HepG2 (cell line): ENCODE results near the gene FAM156A. TPM values are rescaled to one million over a fixed set of nuclear protein-coding genes. Genes with fewer than 3 reads are reported as not detected.

Experiments used
- CEBPG ChIP-seq: IDR thresholded peaks from 2 replicates; pipeline ENCODE4 v1.6.1; 2016
- GATAD1 ChIP-seq: IDR thresholded peaks from 2 replicates; pipeline ENCODE4 v1.6.1; 2016; ENCODE audit warnings: missing genetic modification reagents, missing compliant biosample characterization
- ZMYM2 ChIP-seq: sonication (generic); formaldehyde crosslinking; IDR thresholded peaks from 2 replicates; pipeline ENCODE4 v1.8.0; 2022; ENCODE audit warnings: mild to moderate bottlenecking, missing genetic modification reagents
- ZNF605 ChIP-seq: sonication (generic); formaldehyde crosslinking; IDR thresholded peaks from 2 replicates; pipeline ENCODE4 v1.8.0; 2022; ENCODE audit warnings: mild to moderate bottlenecking, missing genetic modification reagents
- ZSCAN25 ChIP-seq: sonication (generic); formaldehyde crosslinking; IDR thresholded peaks from 2 replicates; pipeline ENCODE4 v1.8.0; 2022; ENCODE audit warnings: mild to moderate bottlenecking, missing genetic modification reagents
- polyA plus RNA-seq, 8 experiments: library from polyadenylated mRNA; depleted of rRNA in 3 of 8; stranded (reverse) in 7 of 8; unstranded in 1 of 8; fragments of >200 nt; fragmentation: Illumina TruSeq in 4 of 8; extraction: Trizol in 4 of 8; gene quantifications; 2 replicates each; pipeline versions ENCODE4 v1.2.1 to v1.2.3, GENCODE V29; 2011 to 2016; ENCODE audit warnings: low read depth in 4 of 8, missing spikeins in 1 of 8, mixed read lengths in 1 of 8; ENCODE audit not compliant: insufficient read depth in 1 of 8
- total RNA-seq, 5 experiments: library from RNA; depleted of rRNA; stranded (reverse); fragments of >200 nt; fragmentation: Illumina TruSeq; extraction: Trizol; gene quantifications; 2 replicates each; pipeline ENCODE4 v1.2.3, GENCODE V29; 2016; ENCODE audit warnings: low read depth in 1 of 5
- TF ChIP-seq, protein P1 (sequence below): sonication (generic); formaldehyde crosslinking; IDR thresholded peaks from 2 replicates; pipeline ENCODE4 v1.4.0; 2020; ENCODE audit warnings: mild to moderate bottlenecking, missing genetic modification reagents, borderline replicate concordance
- TF ChIP-seq, protein P2 (sequence below): IDR thresholded peaks from 2 replicates; pipeline ENCODE4 v1.6.1; 2016
- TF ChIP-seq, protein P3 (sequence below): sonication (generic); formaldehyde crosslinking; IDR thresholded peaks from 2 replicates; pipeline ENCODE4 v1.4.0; 2020; ENCODE audit warnings: missing genetic modification reagents, borderline replicate concordance
- TF ChIP-seq, protein P4 (sequence below): sonication (generic); formaldehyde crosslinking; conservative IDR thresholded peaks from 2 replicates; pipeline ENCODE4 v1.4.0; 2020; ENCODE audit warnings: mild to moderate bottlenecking, missing genetic modification reagents, moderate library complexity
- TF ChIP-seq, protein P5 (sequence below): IDR thresholded peaks from 2 replicates; pipeline ENCODE4 v1.6.1; 2016; ENCODE audit warnings: missing compliant biosample characterization, missing genetic modification reagents, borderline replicate concordance
- TF ChIP-seq, protein P6 (sequence below): sonication (generic); formaldehyde crosslinking; IDR thresholded peaks from 2 replicates; pipeline ENCODE4 v1.9.0; 2021; ENCODE audit warnings: missing genetic modification reagents, mild to moderate bottlenecking, borderline replicate concordance

FAM156A gene
- total and polyA plus RNA-seq, 2 of the 13 experiments (the other 11 are each of a cell fraction or from before 2014, with no cell fraction given), result 15.4 to 53.8 TPM

DNA sequence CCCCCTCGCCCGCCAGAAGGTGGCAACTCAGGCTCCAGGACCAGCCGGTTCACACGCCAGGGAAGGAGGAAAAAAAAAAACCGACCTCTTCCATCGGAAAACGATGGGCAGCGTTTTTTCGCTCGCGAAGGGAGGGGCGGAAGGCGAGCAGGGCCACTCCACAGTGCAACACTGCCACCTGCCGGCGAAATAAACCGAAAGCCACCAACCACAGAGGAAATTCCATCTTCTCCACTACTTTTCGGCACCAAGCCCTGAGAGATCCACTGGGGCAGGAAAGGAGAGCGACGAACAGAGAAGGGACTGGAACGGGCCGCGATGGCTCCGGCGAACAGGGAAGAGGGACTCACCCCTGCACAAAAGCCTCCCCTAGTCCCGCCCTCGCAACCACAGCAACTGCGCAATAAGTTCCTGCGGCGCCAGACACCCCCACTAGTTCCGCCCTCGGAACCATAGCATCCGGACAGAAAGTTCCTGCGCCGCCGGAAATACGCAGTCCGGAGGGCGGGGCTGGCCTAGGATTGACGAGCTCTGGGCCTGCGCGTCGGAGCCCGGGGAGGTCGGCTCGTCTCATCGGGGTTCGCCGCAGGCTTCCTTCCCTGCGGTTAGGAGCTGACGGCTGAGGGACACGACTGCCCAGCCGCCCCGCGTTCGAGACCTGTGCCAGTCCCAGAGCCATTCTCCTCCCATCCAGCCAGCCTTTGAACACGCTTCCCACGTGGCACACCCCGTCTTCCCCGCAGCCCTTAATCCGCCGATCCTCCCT lies 23.4 kb downstream of the FAM156A start (continued):
- TF ChIP-seq, protein P1, sequence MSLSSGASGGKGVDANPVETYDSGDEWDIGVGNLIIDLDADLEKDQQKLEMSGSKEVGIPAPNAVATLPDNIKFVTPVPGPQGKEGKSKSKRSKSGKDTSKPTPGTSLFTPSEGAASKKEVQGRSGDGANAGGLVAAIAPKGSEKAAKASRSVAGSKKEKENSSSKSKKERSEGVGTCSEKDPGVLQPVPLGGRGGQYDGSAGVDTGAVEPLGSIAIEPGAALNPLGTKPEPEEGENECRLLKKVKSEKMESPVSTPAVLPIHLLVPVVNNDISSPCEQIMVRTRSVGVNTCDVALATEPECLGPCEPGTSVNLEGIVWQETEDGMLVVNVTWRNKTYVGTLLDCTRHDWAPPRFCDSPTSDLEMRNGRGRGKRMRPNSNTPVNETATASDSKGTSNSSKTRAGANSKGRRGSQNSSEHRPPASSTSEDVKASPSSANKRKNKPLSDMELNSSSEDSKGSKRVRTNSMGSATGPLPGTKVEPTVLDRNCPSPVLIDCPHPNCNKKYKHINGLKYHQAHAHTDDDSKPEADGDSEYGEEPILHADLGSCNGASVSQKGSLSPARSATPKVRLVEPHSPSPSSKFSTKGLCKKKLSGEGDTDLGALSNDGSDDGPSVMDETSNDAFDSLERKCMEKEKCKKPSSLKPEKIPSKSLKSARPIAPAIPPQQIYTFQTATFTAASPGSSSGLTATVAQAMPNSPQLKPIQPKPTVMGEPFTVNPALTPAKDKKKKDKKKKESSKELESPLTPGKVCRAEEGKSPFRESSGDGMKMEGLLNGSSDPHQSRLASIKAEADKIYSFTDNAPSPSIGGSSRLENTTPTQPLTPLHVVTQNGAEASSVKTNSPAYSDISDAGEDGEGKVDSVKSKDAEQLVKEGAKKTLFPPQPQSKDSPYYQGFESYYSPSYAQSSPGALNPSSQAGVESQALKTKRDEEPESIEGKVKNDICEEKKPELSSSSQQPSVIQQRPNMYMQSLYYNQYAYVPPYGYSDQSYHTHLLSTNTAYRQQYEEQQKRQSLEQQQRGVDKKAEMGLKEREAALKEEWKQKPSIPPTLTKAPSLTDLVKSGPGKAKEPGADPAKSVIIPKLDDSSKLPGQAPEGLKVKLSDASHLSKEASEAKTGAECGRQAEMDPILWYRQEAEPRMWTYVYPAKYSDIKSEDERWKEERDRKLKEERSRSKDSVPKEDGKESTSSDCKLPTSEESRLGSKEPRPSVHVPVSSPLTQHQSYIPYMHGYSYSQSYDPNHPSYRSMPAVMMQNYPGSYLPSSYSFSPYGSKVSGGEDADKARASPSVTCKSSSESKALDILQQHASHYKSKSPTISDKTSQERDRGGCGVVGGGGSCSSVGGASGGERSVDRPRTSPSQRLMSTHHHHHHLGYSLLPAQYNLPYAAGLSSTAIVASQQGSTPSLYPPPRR (CRISPR knock-in tag), result peak; percentile 74; the same call in 1 of the 2 replicates
- TF ChIP-seq ZSCAN25 (CRISPR knock-in tag) (peak; percentile 99), ZMYM2 (CRISPR knock-in tag) (no peak), CEBPG (CRISPR knock-in tag) (no peak), ZNF605 (CRISPR knock-in tag) (peak; percentile 70; the same call in 1 of the 2 replicates), GATAD1 (CRISPR knock-in tag) (peak; percentile 94)
- TF ChIP-seq, protein P2, sequence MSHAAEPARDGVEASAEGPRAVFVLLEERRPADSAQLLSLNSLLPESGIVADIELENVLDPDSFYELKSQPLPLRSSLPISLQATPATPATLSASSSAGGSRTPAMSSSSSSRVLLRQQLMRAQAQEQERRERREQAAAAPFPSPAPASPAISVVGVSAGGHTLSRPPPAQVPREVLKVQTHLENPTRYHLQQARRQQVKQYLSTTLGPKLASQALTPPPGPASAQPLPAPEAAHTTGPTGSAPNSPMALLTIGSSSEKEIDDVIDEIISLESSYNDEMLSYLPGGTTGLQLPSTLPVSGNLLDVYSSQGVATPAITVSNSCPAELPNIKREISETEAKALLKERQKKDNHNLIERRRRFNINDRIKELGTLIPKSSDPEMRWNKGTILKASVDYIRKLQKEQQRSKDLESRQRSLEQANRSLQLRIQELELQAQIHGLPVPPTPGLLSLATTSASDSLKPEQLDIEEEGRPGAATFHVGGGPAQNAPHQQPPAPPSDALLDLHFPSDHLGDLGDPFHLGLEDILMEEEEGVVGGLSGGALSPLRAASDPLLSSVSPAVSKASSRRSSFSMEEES, result no peak
- TF ChIP-seq, protein P3, sequence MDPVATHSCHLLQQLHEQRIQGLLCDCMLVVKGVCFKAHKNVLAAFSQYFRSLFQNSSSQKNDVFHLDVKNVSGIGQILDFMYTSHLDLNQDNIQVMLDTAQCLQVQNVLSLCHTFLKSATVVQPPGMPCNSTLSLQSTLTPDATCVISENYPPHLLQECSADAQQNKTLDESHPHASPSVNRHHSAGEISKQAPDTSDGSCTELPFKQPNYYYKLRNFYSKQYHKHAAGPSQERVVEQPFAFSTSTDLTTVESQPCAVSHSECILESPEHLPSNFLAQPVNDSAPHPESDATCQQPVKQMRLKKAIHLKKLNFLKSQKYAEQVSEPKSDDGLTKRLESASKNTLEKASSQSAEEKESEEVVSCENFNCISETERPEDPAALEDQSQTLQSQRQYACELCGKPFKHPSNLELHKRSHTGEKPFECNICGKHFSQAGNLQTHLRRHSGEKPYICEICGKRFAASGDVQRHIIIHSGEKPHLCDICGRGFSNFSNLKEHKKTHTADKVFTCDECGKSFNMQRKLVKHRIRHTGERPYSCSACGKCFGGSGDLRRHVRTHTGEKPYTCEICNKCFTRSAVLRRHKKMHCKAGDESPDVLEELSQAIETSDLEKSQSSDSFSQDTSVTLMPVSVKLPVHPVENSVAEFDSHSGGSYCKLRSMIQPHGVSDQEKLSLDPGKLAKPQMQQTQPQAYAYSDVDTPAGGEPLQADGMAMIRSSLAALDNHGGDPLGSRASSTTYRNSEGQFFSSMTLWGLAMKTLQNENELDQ, result no peak
- TF ChIP-seq, protein P4, sequence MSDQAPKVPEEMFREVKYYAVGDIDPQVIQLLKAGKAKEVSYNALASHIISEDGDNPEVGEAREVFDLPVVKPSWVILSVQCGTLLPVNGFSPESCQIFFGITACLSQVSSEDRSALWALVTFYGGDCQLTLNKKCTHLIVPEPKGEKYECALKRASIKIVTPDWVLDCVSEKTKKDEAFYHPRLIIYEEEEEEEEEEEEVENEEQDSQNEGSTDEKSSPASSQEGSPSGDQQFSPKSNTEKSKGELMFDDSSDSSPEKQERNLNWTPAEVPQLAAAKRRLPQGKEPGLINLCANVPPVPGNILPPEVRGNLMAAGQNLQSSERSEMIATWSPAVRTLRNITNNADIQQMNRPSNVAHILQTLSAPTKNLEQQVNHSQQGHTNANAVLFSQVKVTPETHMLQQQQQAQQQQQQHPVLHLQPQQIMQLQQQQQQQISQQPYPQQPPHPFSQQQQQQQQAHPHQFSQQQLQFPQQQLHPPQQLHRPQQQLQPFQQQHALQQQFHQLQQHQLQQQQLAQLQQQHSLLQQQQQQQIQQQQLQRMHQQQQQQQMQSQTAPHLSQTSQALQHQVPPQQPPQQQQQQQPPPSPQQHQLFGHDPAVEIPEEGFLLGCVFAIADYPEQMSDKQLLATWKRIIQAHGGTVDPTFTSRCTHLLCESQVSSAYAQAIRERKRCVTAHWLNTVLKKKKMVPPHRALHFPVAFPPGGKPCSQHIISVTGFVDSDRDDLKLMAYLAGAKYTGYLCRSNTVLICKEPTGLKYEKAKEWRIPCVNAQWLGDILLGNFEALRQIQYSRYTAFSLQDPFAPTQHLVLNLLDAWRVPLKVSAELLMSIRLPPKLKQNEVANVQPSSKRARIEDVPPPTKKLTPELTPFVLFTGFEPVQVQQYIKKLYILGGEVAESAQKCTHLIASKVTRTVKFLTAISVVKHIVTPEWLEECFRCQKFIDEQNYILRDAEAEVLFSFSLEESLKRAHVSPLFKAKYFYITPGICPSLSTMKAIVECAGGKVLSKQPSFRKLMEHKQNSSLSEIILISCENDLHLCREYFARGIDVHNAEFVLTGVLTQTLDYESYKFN (CRISPR knock-in tag), result peak; percentile 43
- TF ChIP-seq, protein P5, sequence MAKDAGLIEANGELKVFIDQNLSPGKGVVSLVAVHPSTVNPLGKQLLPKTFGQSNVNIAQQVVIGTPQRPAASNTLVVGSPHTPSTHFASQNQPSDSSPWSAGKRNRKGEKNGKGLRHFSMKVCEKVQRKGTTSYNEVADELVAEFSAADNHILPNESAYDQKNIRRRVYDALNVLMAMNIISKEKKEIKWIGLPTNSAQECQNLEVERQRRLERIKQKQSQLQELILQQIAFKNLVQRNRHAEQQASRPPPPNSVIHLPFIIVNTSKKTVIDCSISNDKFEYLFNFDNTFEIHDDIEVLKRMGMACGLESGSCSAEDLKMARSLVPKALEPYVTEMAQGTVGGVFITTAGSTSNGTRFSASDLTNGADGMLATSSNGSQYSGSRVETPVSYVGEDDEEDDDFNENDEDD (CRISPR knock-in tag), result no peak; the same call in 1 of the 2 replicates
- TF ChIP-seq, protein P6, sequence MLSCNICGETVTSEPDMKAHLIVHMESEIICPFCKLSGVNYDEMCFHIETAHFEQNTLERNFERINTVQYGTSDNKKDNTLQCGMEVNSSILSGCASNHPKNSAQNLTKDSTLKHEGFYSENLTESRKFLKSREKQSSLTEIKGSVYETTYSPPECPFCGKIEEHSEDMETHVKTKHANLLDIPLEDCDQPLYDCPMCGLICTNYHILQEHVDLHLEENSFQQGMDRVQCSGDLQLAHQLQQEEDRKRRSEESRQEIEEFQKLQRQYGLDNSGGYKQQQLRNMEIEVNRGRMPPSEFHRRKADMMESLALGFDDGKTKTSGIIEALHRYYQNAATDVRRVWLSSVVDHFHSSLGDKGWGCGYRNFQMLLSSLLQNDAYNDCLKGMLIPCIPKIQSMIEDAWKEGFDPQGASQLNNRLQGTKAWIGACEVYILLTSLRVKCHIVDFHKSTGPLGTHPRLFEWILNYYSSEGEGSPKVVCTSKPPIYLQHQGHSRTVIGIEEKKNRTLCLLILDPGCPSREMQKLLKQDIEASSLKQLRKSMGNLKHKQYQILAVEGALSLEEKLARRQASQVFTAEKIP (CRISPR knock-in tag), result no peak
